Motor neuron (in vitro differentiated cells): Measurements from ENCODE around the gene CFB. TPM values are rescaled to one million over a fixed set of nuclear protein-coding genes. Genes with fewer than 3 reads are reported as not detected.
A peak's percentile ranks its signal among the peaks of the same experiment; 100 is the strongest.

Source experiments
- ATAC-seq, 8 experiments: fragments of 200-7000 bp; cut with Tn5 transposase; replicated peaks in 6 of 8; 2 replicates each; pipeline ENCODE4 v1.8.0; 2021; ENCODE audit warnings: mild to moderate bottlenecking in 8 of 8, moderate library complexity in 8 of 8
- H3K27ac ChIP-seq, 2 donors: fragments of 250-450 bp; sonication (Bioruptor Pico); 2 replicates each; pipeline ENCODE4 v1.9.0; 2021; ENCODE audit warnings: antibody characterized with exemption in 2 of 2, mild to moderate bottlenecking in 2 of 2, moderate library complexity in 1 of 2
- H3K4me1 ChIP-seq, 2 donors: fragments of 250-450 bp; sonication (Bioruptor Pico); replicated peaks in 1 of 2; 2 replicates each; pipeline ENCODE4 v1.6.1; 2021; ENCODE audit warnings: antibody characterized with exemption in 2 of 2, mild to moderate bottlenecking in 2 of 2, moderate library complexity in 1 of 2
- H3K4me3 ChIP-seq, 5 donors: fragments of 250-450 bp; sonication (Bioruptor Pico); 2 replicates each; pipeline ENCODE4 v1.9.0; 2021; ENCODE audit warnings: antibody characterized with exemption in 5 of 5, mild to moderate bottlenecking in 5 of 5, moderate library complexity in 4 of 5
- WGBS, 10 experiments: fragments of 450-650 bp; shearing (Covaris generic); methylation state at CpG; one replicate each; pipeline ENCODE4 v1.0.0; 2022; 5-methylcytosine and 5-hydroxymethylcytosine counted together
- in situ Hi-C, 9 experiments: fragments of 400-800 bp; cut with MboI; loops; one replicate each; pipeline ENCODE4 v1.15.0; 2021; ENCODE audit warnings: low sequenced_read_pairs in 9 of 9, low pct_unique_long_range_greater_than_20kb in 2 of 9; ENCODE audit not compliant: unreplicated experiment in 9 of 9
- total RNA-seq, 8 experiments: library from RNA; unstranded; fragments of 300-600 nt; gene quantifications; 2 replicates each; pipeline versions ENCODE4 v1.2.3 to v1.2.4, GENCODE V29; 2022

Gene CFB
- total RNA-seq, 8 experiments from 2014 or later: 2.3 to 300 (median 12.7) TPM

DNA sequence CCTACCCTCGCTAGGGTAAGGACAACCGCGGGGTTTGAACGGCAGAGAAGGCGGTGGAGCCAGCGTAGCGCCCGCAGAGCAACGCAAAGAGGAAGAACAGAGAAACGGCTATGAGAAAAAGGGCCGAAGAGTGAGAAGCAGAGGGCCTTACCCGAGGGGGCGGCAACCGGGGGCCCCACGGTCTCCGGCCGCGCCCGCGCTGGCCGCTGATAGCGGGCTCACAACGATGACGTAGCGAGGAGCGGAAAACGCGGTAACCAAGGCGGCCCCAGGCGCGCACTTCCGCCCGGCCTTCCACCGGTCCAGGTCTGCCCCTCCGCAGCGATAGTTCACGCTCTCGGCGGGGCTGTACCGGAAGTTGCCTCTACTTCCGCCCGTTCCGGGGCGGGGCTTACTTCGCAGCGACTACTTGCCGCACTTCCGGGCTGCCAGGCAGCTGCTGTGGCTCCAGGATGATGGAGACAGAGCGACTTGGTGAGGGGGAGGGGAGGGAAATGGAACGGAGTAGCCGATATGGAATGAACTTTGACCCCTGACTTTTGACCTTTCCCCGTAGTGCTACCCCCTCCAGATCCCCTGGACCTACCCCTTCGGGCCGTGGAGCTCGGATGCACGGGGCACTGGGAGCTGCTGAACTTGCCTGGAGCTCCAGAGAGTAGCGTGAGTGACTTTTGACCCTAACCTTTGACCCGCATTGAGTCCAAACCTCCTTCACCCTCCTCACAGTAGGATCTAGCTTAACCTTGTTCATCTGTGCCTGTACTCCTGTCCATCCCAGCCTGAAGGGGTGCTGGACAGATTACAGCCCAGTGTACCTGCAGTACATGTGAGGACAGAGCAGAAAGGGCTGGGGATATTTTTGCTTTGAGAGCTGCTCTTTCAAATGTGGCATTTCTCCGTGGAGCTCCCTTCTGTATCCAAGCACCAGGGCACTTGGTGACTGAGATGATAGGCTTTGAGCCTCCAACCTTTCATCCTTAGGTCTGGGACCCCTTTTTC, 13.1 kb downstream of the CFB start, which contains the start of the genes NELFE and SKIC2:
NELFE (minus strand) TSS at position 231 of the 999 bp plus-strand sequence. CDS start 525 bp downstream, outside the sequence.
SKIC2 (plus strand) TSS at position 435 of the 999 bp plus-strand sequence; CDS start at position 453, 18 bp downstream.
- Histone ChIP-seq H3K4me1 (peaks cover 13 to 16% of the 10 kb centered on the region in 2 donors), H3K27ac (peak within 1 kb of the TSS; percentile 82 to 95), H3K4me3 (peak within 1 kb of the TSS; percentile 76 to 98 (median 83))
- WGBS, 10 experiments: 0 to 4% (median 0%) methylated on average over 6 to 30 of the region's 59 CpGs; no CpG with 5 or more reads in 5 of the 10 experiments
- in situ Hi-C loops: loop anchor here in 1 of 9 experiments (25.0 kb wide), 1 partner anchor 272 kb away; the partner anchor contains the start of gene LY6G5C
- peak; percentile 96 to 100 (median 98) for ATAC-seq

- no peak for ATAC-seq
- in situ Hi-C loops: loop anchor here in 1 of 9 experiments (25.0 kb wide), 1 partner anchor 274 kb away; the partner anchor contains the start of gene LY6G5C
Measured at GRCh38 chr6:31961616-31962015, 15.7 kb downstream of the CFB start.

DNA sequence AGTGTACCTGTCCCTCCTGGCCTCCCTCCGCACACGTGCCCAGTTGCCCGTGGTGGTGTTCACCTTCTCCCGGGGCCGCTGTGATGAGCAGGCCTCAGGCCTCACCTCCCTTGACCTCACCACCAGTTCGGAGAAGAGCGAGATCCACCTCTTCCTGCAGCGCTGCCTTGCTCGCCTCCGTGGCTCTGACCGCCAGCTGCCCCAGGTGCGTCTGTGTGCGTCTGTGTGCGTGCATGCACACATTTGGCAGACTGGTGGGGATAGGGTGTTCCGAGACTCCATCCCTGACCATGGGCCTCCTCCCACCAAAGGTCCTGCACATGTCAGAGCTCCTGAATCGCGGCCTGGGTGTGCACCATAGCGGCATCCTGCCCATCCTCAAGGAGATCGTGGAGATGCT, 18.0 kb downstream of the CFB start:
- Histone ChIP-seq H3K27ac (no peak overlapping the region), H3K4me1 (peaks cover 5 to 7% of the 10 kb centered on the region in 2 donors), H3K4me3 (no peak overlapping the region)
- in situ Hi-C loops: loop anchor here in 1 of 9 experiments (25.0 kb wide), 1 partner anchor 277 kb away; the partner anchor contains the start of gene LY6G5C
- ATAC-seq: no peak
- 96 to 100% (median 100%) methylated on average over 3 to 8 of the region's 19 CpGs; no CpG with 5 or more reads in 7 of the 10 experiments for WGBS, 10 experiments

More at GRCh38 chr6:31961616-31962015, 15.7 kb downstream of the CFB start:
- WGBS, 10 experiments: 67 to 100% (median 96%) methylated on average over 2 to 8 of the region's 12 CpGs; no CpG with 5 or more reads in 5 of the 10 experiments
- Histone ChIP-seq H3K4me1 (peaks cover 13 to 16% of the 10 kb centered on the region in 2 donors), H3K4me3 (no peak overlapping the region), H3K27ac (no peak overlapping the region)

DNA sequence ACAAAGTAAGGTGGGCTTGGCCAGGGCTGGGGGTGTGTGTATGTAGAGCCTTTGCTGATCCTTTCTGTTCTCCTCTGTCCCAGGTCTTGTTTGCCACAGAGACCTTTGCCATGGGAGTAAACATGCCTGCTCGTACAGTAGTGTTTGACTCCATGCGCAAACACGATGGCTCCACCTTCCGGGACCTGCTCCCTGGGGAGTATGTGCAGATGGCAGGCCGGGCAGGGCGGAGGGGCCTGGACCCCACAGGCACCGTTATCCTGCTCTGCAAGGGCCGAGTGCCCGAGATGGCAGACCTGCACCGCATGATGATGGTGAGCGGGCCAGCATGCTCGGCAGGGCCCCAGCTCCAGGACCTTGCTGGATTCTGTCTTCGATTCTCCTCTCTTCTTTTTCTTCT, 19.8 kb downstream of the CFB start:
- no peak for ATAC-seq
- Histone ChIP-seq H3K4me3 (no peak overlapping the region), H3K4me1 (peaks cover 4 to 12% of the 10 kb centered on the region in 2 donors), H3K27ac (no peak overlapping the region)
- in situ Hi-C loops: loop anchor here in 1 of 9 experiments (25.0 kb wide), 1 partner anchor 278 kb away; the partner anchor contains the start of gene LY6G5C
- WGBS, 10 experiments: 25 to 91% (median 80%) methylated on average over 1 to 8 of the region's 13 CpGs; no CpG with 5 or more reads in 3 of the 10 experiments

GRCh38 chr6:31966506-31966905, 20.6 kb downstream of the CFB start:
- Histone ChIP-seq H3K4me3 (no peak overlapping the region), H3K4me1 (peaks cover 11 to 18% of the 10 kb centered on the region in 2 donors), H3K27ac (no peak overlapping the region)
- ATAC-seq: no peak
- WGBS, 10 experiments: 71 to 100% (median 85%) methylated on average over 1 to 5 of the region's 7 CpGs; no CpG with 5 or more reads in 3 of the 10 experiments
- in situ Hi-C loops: loop anchor here in 1 of 9 experiments (25.0 kb wide), 1 partner anchor 279 kb away; the partner anchor contains the start of gene LY6G5C

DNA sequence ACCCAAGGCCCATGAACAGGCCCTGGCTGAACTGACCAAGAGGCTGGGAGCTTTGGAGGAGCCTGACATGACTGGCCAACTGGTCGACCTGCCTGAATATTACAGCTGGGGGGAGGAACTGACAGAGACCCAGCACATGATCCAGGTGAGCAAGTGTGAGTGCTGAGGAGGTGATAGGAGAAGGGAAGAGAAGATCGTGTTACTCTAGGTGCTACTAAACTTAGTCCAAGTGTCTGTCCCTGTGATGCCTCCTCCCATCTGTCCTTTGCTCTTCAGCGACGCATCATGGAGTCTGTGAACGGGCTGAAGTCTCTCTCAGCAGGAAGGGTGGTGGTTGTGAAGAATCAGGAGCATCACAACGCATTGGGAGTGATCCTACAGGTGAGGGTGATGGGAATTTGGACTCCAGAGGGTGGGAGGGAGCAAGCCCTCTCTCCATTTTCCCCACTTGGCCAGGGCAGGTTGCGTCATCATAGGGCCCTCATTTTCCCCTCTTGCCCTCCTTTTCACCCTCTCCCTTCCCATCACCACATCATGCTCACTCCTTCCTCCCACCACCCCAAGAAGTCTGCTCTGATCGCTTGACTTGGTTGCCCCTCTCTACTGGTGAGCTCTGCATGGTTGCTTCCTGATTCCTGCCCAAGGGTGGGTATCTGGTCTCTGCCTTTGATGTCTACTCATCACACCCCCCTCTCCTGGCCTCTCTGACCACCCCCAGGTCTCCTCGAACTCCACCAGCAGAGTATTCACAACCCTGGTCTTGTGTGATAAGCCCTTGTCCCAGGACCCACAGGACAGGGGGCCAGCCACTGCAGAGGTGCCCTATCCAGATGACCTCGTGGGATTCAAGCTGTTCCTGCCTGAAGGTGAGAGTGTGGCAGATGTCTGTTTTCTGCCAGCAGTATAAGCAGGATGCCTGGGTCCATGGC, 21.4 kb downstream of the CFB start:
- no peak overlapping the region for H3K27ac ChIP-seq
- no peak for ATAC-seq
- H3K4me3 ChIP-seq: no peak overlapping the region
- H3K4me1 ChIP-seq: peaks cover 11 to 18% of the 10 kb centered on the region in 2 donors
- in situ Hi-C loops: loop anchor here in 1 of 9 experiments (25.0 kb wide), 1 partner anchor 280 kb away; the partner anchor contains the start of gene LY6G5C
- 50 to 100% (median 92%) methylated on average over 1 to 6 of the region's 10 CpGs; no CpG with 5 or more reads in 3 of the 10 experiments for WGBS, 10 experiments

GRCh38 chr6:31967926-31968320, 22.0 kb downstream of the CFB start:
- Histone ChIP-seq H3K27ac (no peak overlapping the region), H3K4me1 (peaks cover 11 to 18% of the 10 kb centered on the region in 2 donors), H3K4me3 (no peak overlapping the region)
- no peak for ATAC-seq
- in situ Hi-C loops: loop anchor here in 1 of 9 experiments (25.0 kb wide), 1 partner anchor 281 kb away; the partner anchor contains the start of gene LY6G5C
- 0 to 100% (median 80%) methylated on average over 1 to 2 of the region's 3 CpGs; no CpG with 5 or more reads in 7 of the 10 experiments for WGBS, 10 experiments

- no peak for ATAC-seq
- 100% methylated on average over 2 of the region's 11 CpGs; no CpG with 5 or more reads in 9 of the 10 experiments for WGBS, 10 experiments
- in situ Hi-C loops: loop anchor here in 1 of 9 experiments (25.0 kb wide), 1 partner anchor 281 kb away; the partner anchor contains the start of gene LY6G5C
Measured at GRCh38 chr6:31968326-31968725, 22.4 kb downstream of the CFB start.

DNA sequence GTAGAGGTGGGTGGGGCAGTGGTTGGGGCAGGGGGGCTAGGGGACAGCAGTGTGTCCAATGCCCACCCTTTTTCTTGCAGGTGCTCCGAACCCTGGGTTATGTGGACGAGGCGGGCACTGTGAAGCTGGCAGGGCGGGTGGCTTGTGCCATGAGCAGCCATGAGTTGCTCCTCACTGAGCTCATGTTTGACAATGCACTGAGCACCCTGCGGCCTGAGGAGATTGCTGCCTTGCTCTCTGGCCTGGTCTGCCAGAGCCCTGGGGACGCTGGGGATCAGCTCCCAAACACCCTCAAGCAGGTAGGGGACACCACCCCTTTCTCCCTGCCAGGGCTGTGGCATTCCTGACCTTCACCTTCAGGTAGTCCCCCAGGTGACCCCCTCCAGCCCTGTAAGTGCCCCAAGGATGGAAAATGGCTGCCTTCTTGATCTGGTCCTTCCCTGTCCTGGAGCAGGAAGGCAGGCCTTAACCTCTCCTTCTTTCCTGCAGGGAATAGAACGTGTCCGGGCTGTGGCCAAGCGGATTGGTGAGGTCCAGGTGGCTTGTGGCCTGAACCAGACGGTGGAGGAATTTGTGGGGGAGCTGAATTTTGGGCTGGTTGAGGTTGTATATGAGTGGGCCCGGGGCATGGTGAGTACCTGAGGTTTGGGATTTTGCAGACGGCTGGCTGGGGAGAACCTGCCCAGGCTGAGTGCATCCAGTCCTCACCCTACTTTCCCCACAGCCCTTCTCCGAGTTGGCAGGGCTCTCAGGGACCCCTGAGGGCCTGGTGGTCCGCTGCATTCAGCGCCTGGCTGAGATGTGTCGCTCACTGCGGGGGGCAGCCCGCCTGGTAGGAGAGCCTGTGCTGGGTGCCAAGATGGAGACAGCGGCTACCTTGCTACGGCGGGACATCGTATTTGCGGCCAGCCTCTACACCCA, 23.2 kb downstream of the CFB start:
- Histone ChIP-seq H3K4me3 (no peak overlapping the region), H3K27ac (no peak overlapping the region), H3K4me1 (peaks cover 19 to 24% of the 10 kb centered on the region in 2 donors)
- no peak for ATAC-seq
- in situ Hi-C loops: loop anchor here in 1 of 9 experiments (25.0 kb wide), 1 partner anchor 282 kb away; the partner anchor contains the start of gene LY6G5C
- 84 to 100% (median 96%) methylated on average over 2 to 4 of the region's 23 CpGs; no CpG with 5 or more reads in 7 of the 10 experiments for WGBS, 10 experiments

More at GRCh38 chr6:31968326-31968725, 22.4 kb downstream of the CFB start:
- Histone ChIP-seq H3K27ac (no peak overlapping the region), H3K4me1 (peaks cover 15 to 21% of the 10 kb centered on the region in 2 donors), H3K4me3 (no peak overlapping the region)

DNA sequence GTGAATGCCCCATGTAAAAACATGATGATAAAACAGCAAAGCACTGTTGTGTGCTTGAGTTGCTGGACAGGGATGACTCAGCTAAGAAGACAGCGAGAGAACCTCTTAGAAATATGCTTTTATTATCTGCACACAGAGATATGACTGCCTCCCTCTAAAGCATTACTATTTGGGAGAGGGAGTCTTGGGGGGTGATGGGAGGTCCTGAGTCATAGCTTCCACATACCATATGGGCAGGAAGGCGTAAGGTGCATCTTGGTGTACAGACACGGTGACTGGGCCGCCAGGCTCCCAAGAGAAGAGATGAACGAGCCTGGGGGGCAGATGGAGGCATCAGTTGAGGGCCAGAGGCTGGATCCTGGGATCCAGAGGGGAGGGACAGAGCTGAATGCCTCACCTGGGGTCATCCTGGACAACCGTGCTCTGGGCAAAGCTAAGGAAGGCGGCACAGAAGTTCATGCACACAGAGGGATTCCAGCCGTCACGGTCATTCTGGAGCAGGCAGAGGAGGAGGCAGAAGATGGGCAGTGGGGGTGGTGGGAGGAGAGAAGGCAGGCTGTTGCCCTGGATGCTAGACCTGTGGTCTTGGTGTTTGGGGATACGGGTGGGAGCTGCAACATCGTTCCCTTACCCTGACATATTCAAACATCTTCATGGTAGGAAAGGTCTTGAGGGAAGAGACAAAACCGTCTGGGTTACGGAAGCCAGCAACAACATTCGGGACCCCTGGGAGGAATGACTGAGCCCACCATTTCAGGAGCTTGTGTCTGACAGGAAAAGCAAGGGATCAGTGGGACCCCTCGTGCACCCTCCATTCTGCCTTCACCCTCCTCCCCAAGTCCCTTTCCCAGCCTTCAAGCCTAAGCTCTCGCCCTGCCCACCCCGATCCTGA, 24.1 kb downstream of the CFB start:
- Histone ChIP-seq H3K27ac (peak overlapping the region; percentile 96 to 97), H3K4me3 (peak overlapping the region in 3 of 5 donors; percentile 56 to 85 (median 67)), H3K4me1 (peaks cover 19 to 24% of the 10 kb centered on the region in 2 donors)
- WGBS, 10 experiments: 60 to 94% (median 86%) methylated on average over 2 to 11 of the region's 17 CpGs; no CpG with 5 or more reads in 4 of the 10 experiments
- ATAC-seq: no peak
- in situ Hi-C loops: loop anchor here in 1 of 9 experiments (25.0 kb wide), 1 partner anchor 283 kb away; the partner anchor contains the start of gene LY6G5C
